HEK293 (cell line): ENCODE results near the gene CLEC2D.

Experiments used
- BCL11A ChIP-seq: fragments of 450-650 bp; formaldehyde crosslinking; IDR thresholded peaks from 2 replicates; pipeline ENCODE4 v1.5.1; 2016; ENCODE audit warnings: low read depth, missing biosample characterization, missing genetic modification characterization
- KLF1 ChIP-seq: fragments of 450-650 bp; formaldehyde crosslinking; IDR thresholded peaks from 2 replicates; pipeline ENCODE4 v1.5.1; 2016; ENCODE audit warnings: missing biosample characterization, missing genetic modification characterization
- KLF16 ChIP-seq: fragments of 450-650 bp; formaldehyde crosslinking; IDR thresholded peaks from 2 replicates; pipeline ENCODE4 v1.5.1; 2017; ENCODE audit warnings: missing biosample characterization, missing genetic modification characterization
- ZBTB7A ChIP-seq: fragments of 450-650 bp; formaldehyde crosslinking; IDR thresholded peaks from 2 replicates; pipeline ENCODE4 v1.5.1; 2016; ENCODE audit warnings: low read depth, missing biosample characterization, missing genetic modification characterization
- ZNF530 ChIP-seq: fragments of 450-650 bp; formaldehyde crosslinking; IDR thresholded peaks from 2 replicates; pipeline ENCODE4 v1.5.1; 2016; ENCODE audit warnings: low read depth, missing biosample characterization, missing genetic modification characterization
- TF ChIP-seq, protein P1 (sequence below): fragments of 450-650 bp; formaldehyde crosslinking; IDR thresholded peaks from 2 replicates; pipeline ENCODE4 v1.5.1; 2016; ENCODE audit warnings: missing biosample characterization, missing genetic modification characterization
- TF ChIP-seq, protein P2 (sequence below): fragments of 450-650 bp; formaldehyde crosslinking; IDR thresholded peaks from 2 replicates; pipeline ENCODE4 v1.5.1; 2017; ENCODE audit warnings: missing biosample characterization, missing genetic modification characterization
- TF ChIP-seq, protein P3 (sequence below): fragments of 450-650 bp; formaldehyde crosslinking; IDR thresholded peaks from 2 replicates; pipeline ENCODE4 v1.5.0; 2017; ENCODE audit warnings: missing biosample characterization, missing genetic modification characterization, borderline replicate concordance

DNA sequence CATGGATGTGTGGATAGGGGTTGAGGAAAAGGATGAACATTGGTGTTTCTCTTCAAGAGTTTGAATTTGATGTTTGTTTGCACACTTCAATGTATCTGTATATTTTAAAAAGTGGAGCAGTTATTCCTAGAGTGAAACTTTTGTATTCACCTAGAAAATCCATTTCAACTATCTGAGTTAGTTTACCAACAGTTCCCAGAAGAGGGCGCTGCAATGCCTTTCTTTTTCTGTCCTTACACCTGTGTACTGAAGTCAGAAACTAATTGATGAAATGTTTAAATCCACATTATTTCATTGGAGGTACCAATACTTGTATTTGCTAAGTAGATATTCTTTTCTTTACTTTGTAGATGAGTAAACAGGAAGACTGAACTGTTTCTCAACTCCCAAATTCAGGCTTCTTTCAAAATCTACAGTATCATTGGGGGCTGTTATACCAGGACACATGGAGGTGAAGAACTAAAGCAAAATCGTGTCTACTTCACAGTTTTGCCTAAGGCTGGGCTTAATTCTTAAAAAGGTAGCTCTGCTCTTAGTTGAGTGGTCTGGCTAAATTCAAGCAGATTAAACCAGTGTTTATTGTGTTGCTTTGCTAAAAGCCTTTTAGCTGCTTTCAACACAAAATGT is 35.2 kb upstream of the CLEC2D start:
- TF ChIP-seq, protein P1, sequence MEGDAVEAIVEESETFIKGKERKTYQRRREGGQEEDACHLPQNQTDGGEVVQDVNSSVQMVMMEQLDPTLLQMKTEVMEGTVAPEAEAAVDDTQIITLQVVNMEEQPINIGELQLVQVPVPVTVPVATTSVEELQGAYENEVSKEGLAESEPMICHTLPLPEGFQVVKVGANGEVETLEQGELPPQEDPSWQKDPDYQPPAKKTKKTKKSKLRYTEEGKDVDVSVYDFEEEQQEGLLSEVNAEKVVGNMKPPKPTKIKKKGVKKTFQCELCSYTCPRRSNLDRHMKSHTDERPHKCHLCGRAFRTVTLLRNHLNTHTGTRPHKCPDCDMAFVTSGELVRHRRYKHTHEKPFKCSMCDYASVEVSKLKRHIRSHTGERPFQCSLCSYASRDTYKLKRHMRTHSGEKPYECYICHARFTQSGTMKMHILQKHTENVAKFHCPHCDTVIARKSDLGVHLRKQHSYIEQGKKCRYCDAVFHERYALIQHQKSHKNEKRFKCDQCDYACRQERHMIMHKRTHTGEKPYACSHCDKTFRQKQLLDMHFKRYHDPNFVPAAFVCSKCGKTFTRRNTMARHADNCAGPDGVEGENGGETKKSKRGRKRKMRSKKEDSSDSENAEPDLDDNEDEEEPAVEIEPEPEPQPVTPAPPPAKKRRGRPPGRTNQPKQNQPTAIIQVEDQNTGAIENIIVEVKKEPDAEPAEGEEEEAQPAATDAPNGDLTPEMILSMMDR (tag by site-specific recombination) = no peak
- TF ChIP-seq, protein P2, sequence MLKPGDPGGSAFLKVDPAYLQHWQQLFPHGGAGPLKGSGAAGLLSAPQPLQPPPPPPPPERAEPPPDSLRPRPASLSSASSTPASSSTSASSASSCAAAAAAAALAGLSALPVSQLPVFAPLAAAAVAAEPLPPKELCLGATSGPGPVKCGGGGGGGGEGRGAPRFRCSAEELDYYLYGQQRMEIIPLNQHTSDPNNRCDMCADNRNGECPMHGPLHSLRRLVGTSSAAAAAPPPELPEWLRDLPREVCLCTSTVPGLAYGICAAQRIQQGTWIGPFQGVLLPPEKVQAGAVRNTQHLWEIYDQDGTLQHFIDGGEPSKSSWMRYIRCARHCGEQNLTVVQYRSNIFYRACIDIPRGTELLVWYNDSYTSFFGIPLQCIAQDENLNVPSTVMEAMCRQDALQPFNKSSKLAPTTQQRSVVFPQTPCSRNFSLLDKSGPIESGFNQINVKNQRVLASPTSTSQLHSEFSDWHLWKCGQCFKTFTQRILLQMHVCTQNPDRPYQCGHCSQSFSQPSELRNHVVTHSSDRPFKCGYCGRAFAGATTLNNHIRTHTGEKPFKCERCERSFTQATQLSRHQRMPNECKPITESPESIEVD (tag by site-specific recombination) = no peak
- no peak for TF ChIP-seq ZBTB7A
- TF ChIP-seq ZNF530 (tag by site-specific recombination) = no peak
- TF ChIP-seq KLF1 (tag by site-specific recombination) = no peak
- TF ChIP-seq KLF16 = no peak
- no peak for TF ChIP-seq BCL11A (tag by site-specific recombination)
- TF ChIP-seq, protein P3, sequence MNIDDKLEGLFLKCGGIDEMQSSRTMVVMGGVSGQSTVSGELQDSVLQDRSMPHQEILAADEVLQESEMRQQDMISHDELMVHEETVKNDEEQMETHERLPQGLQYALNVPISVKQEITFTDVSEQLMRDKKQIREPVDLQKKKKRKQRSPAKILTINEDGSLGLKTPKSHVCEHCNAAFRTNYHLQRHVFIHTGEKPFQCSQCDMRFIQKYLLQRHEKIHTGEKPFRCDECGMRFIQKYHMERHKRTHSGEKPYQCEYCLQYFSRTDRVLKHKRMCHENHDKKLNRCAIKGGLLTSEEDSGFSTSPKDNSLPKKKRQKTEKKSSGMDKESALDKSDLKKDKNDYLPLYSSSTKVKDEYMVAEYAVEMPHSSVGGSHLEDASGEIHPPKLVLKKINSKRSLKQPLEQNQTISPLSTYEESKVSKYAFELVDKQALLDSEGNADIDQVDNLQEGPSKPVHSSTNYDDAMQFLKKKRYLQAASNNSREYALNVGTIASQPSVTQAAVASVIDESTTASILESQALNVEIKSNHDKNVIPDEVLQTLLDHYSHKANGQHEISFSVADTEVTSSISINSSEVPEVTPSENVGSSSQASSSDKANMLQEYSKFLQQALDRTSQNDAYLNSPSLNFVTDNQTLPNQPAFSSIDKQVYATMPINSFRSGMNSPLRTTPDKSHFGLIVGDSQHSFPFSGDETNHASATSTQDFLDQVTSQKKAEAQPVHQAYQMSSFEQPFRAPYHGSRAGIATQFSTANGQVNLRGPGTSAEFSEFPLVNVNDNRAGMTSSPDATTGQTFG (tag by site-specific recombination) = no peak
